ENCODE data around the gene KRTAP10-6. TPM values are rescaled to one million over a fixed set of nuclear protein-coding genes. Genes with fewer than 3 reads are reported as not detected.
"Not testable (repeated sequence)": the region's sequence is repeated elsewhere in the genome, so short reads cannot be mapped to it uniquely, and the experiment has no call there.

Gene KRTAP10-6
- total RNA-seq, 1 experiment from 2014 or later, result not detected

- TF ChIP-seq CEBPB (IDR thresholded peaks at IDR 0.05; ENCODE audit: low read depth) (no peak), ELF1 (IDR thresholded peaks at IDR 0.05; ENCODE audit: borderline replicate concordance, low read depth) (no peak), POLR2AphosphoS5 (IDR thresholded peaks at IDR 0.05; ENCODE audit: low read depth, low read length) (no peak), MAX (IDR thresholded peaks at IDR 0.05) (no peak), ZBTB33 (IDR thresholded peaks at IDR 0.05; ENCODE audit: extremely low read depth, insufficient replicate concordance, low read length) (no peak), ZFX (IDR thresholded peaks at IDR 0.05) (no peak), TCF7L2 (IDR thresholded peaks at IDR 0.05; ENCODE audit: borderline replicate concordance, extremely low read depth, insufficient read depth, insufficient read length) (no peak), FOSL1 (IDR thresholded peaks at IDR 0.05; ENCODE audit: low read depth) (no peak), RAD21 (IDR thresholded peaks at IDR 0.05; ENCODE audit: low read depth) (no peak), EGR1 (IDR thresholded peaks at IDR 0.05; ENCODE audit: low read depth) (no peak), ATF3 (IDR thresholded peaks at IDR 0.05) (no peak), REST (IDR thresholded peaks at IDR 0.05; ENCODE audit: low read depth) (no peak)
- intact Hi-C loops (cut with micrococcal nuclease), result no loop called here
- no peaks in the 10 kb centered on the region for H4K20me1 ChIP-seq (ENCODE audit: insufficient read depth)
- no peak overlapping the region for H3K9ac ChIP-seq (ENCODE audit: low read length)
- H3K27me3 ChIP-seq (ENCODE audit: insufficient read depth, low read length), result no peaks in the 10 kb centered on the region
- ATAC-seq, result no peak
- POLR2A ChIA-PET, result no interaction called here
- BruUV-seq (replicated peaks), result no TSS peak
- no peaks in the 10 kb centered on the region for H3K9me2 ChIP-seq (ENCODE audit: insufficient read depth)
- no peak overlapping the region for H3K4me3 ChIP-seq (replicated peaks in 1 of 2; ENCODE audit: low read depth in 1 of 2, low read length in 2 of 2)
- H3K36me3 ChIP-seq (ENCODE audit: control insufficient read depth in 1 of 2, insufficient read depth in 2 of 2, low read length in 2 of 2), result no peaks in the 10 kb centered on the region
- no peak for DNase-seq (ENCODE audit: low read depth, low spot score)
- peaks cover 3 to 5% of the 10 kb centered on the region in 2 experiments; a peak in 2 of 4 replicates for H3K9me3 ChIP-seq (ENCODE audit: control insufficient read depth in 1 of 2, insufficient read depth in 1 of 2, low read depth in 1 of 2, low read length in 2 of 2)
- no peak overlapping the region for H3K27ac ChIP-seq (ENCODE audit: low read depth, low read length)
- H3K79me2 ChIP-seq (ENCODE audit: insufficient read depth, low read length), result no peaks in the 10 kb centered on the region
- H3K4me1 ChIP-seq (ENCODE audit: control insufficient read depth in 1 of 2, insufficient read depth in 2 of 2, low read length in 2 of 2), result no peaks in the 10 kb centered on the region
- CTCF ChIA-PET, result no interaction called here
- no peak overlapping the region for H2AFZ ChIP-seq (ENCODE audit: low read depth, low read length, poor library complexity, severe bottlenecking)
- no peak overlapping the region for H3K4me2 ChIP-seq (ENCODE audit: low read length)
- RAD21 ChIA-PET (ENCODE audit: low non-redundant PET in 1 of 2, low total read pairs in 2 of 2, uncharacterized antibody in 2 of 2, unreplicated experiment in 2 of 2), result no interaction called here
Observed at GRCh38 chr21:44611551-44611950, 19.2 kb upstream of the KRTAP10-6 start.

- H3K27ac ChIP-seq (ENCODE audit: low read depth, low read length); CTCF ChIA-PET; H3K36me3 ChIP-seq (ENCODE audit: control insufficient read depth in 1 of 2, insufficient read depth in 2 of 2, low read length in 2 of 2); intact Hi-C loops (cut with micrococcal nuclease); ATAC-seq; POLR2A ChIA-PET; H3K4me1 ChIP-seq (ENCODE audit: control insufficient read depth in 1 of 2, insufficient read depth in 2 of 2, low read length in 2 of 2); H3K9me3 ChIP-seq (ENCODE audit: control insufficient read depth in 1 of 2, insufficient read depth in 1 of 2, low read depth in 1 of 2, low read length in 2 of 2); H4K20me1 ChIP-seq (ENCODE audit: insufficient read depth); H2AFZ ChIP-seq (ENCODE audit: low read depth, low read length, poor library complexity, severe bottlenecking); RAD21 ChIA-PET (ENCODE audit: low non-redundant PET in 1 of 2, low total read pairs in 2 of 2, uncharacterized antibody in 2 of 2, unreplicated experiment in 2 of 2); H3K9ac ChIP-seq (ENCODE audit: low read length); H3K27me3 ChIP-seq (ENCODE audit: insufficient read depth, low read length); H3K79me2 ChIP-seq (ENCODE audit: insufficient read depth, low read length); H3K9me2 ChIP-seq (ENCODE audit: insufficient read depth); H3K4me3 ChIP-seq (replicated peaks in 1 of 2; ENCODE audit: low read depth in 1 of 2, low read length in 2 of 2); BruUV-seq (replicated peaks); H3K4me2 ChIP-seq (ENCODE audit: low read length); DNase-seq (ENCODE audit: low read depth, low spot score): not testable (repeated sequence)
Observed at GRCh38 chr21:44610157-44610843, 18.0 kb upstream of the KRTAP10-6 start.

All from HCT116 (cell line).